ENCODE measurements around the gene ERAL1. TPM values are rescaled to one million over a fixed set of nuclear protein-coding genes. Genes with fewer than 3 reads are reported as not detected.
A peak's percentile ranks its signal among the peaks of the same experiment; 100 is the strongest.

Gene ERAL1
- total RNA-seq, 1 experiment from 2014 or later, result 70.1 TPM

DNA sequence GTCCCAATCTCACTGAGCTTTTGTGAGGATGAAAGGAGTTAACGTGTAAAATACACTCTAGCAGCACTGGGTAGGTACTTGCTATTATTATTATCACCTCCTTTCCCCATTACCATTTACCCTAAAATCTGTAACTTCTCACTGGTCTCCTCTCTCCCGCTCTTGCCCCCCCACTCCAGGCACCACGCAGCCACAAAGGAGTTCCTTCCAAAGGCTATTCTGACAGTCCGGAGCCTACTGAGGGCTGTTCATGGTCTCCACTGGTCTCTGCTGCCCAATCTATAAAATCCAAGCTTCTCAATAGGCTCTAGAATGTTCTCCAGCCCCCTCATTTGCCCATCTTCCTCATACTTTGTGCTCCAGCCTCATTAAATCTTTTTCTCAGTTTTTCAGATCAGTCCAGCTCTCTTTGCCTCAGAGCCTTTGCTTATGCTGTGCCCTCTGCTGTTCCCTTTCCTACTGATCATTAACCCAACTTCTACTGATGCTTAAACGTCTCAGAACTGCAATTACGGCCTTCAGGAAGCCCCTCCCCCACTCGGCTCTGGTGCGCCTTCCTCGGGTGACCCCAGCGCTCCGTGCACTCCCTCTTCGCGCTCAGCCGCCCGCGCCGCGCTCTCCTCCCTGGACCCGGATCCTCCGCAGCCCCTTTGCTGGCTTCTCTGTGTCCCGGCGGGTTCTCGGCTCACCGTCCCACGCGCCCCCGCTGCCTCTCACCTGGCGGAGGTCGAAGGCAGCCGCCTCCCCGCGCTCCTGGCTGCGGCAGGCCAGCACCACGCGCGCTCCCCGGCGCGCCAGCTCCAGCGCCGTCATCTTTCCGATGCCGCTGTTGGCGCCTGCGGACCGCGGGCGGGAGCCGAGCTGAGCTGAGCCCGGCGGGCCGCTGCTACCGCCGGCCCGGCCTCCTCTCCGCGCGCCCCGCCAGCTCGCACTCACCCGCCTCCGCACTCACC lies 47.3 kb downstream of the ERAL1 start (continued):
- TF ChIP-seq SP1 (CRISPR knock-in tag; conservative IDR thresholded peaks at IDR 0.05) (no peak), NR2C2 (CRISPR knock-in tag; IDR thresholded peaks at IDR 0.05) (no peak)

DNA sequence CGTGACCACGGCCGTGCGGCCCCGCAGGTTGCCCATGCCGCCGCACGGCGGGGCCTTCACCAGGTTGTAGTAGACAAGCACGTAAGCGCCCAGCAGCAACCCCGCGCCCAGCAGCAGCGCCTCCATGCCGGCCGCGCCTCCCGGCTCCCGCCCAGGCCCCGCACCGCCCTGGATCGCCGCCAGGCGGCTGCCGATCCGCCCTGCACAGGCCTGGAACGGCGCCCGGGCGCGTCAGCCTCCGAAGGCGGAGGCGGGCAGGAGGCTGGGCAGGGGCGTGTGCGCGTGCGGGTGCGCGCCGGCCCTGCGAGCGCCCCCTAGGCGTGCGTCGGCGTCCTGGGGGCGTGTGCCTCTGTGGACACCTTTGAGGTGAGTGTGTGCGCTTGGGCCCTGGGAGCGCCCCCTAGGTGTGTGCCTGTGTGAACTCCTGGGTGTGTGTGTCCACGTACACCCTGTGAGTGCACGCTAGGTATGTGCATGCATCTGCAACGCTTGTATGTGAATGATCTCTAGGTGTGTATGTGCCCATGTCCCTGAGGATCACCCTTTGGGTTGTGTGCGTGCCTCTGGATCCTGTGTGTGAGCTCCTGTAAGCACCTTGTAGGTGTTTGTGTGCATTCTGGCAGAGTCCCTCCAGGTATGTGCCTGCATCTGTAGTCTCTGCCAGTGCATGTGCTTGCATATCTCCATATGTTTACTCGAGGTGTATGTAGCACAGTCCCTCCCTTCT lies 48.2 kb downstream of the ERAL1 start, which contains the start of gene DHRS13:
DHRS13 (minus strand) TSS at position 261 of the 727 bp plus-strand sequence; CDS start at position 126, 135 bp downstream.
- Mint-ChIP-seq H3K4me3 (peak within 1 kb of the TSS; percentile 85), H3K36me3 (peaks cover 30% of the 10 kb centered on the region), H3K27ac (peak within 1 kb of the TSS; percentile 61), H3K27me3 (ENCODE audit: low read depth) (no peaks in the 10 kb centered on the region), H3K9me3 (no peaks in the 10 kb centered on the region), H3K4me1 (peaks cover 31% of the 10 kb centered on the region)
- peak; percentile 89 for ATAC-seq
- POLR2A ChIA-PET, result interaction anchor here (0.9 to 2.2 kb wide), 3 partner anchors 47 to 326 kb away, joined by 3 to 8 read pairs (median 3); partner anchors contain the start of genes ALDOC and TLCD1
- CTCF ChIA-PET, result interaction anchor here (0.6 to 9.0 kb wide), 29 partner anchors 8 to 689 kb away, joined by 3 to 103 read pairs (median 4); partner anchors contain the start of genes FAM222B, NEK8, RPL23A and TLCD1
- DNase-seq (ENCODE audit: low spot score), result peak; percentile 95
- TF ChIP-seq, protein P1, sequence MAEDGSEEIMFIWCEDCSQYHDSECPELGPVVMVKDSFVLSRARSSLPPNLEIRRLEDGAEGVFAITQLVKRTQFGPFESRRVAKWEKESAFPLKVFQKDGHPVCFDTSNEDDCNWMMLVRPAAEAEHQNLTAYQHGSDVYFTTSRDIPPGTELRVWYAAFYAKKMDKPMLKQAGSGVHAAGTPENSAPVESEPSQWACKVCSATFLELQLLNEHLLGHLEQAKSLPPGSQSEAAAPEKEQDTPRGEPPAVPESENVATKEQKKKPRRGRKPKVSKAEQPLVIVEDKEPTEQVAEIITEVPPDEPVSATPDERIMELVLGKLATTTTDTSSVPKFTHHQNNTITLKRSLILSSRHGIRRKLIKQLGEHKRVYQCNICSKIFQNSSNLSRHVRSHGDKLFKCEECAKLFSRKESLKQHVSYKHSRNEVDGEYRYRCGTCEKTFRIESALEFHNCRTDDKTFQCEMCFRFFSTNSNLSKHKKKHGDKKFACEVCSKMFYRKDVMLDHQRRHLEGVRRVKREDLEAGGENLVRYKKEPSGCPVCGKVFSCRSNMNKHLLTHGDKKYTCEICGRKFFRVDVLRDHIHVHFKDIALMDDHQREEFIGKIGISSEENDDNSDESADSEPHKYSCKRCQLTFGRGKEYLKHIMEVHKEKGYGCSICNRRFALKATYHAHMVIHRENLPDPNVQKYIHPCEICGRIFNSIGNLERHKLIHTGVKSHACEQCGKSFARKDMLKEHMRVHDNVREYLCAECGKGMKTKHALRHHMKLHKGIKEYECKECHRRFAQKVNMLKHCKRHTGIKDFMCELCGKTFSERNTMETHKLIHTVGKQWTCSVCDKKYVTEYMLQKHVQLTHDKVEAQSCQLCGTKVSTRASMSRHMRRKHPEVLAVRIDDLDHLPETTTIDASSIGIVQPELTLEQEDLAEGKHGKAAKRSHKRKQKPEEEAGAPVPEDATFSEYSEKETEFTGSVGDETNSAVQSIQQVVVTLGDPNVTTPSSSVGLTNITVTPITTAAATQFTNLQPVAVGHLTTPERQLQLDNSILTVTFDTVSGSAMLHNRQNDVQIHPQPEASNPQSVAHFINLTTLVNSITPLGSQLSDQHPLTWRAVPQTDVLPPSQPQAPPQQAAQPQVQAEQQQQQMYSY (CRISPR knock-in tag; IDR thresholded peaks at IDR 0.05), result no peak
- TF ChIP-seq, protein P2, sequence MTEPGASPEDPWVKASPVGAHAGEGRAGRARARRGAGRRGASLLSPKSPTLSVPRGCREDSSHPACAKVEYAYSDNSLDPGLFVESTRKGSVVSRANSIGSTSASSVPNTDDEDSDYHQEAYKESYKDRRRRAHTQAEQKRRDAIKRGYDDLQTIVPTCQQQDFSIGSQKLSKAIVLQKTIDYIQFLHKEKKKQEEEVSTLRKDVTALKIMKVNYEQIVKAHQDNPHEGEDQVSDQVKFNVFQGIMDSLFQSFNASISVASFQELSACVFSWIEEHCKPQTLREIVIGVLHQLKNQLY (CRISPR knock-in tag; IDR thresholded peaks at IDR 0.05), result 0 out of 2 replicates have a peak, but pooled peaks have one; percentile 84
- no peak for TF ChIP-seq SMAD4 (CRISPR knock-in tag; IDR thresholded peaks at IDR 0.05)
- TF ChIP-seq, protein P3, sequence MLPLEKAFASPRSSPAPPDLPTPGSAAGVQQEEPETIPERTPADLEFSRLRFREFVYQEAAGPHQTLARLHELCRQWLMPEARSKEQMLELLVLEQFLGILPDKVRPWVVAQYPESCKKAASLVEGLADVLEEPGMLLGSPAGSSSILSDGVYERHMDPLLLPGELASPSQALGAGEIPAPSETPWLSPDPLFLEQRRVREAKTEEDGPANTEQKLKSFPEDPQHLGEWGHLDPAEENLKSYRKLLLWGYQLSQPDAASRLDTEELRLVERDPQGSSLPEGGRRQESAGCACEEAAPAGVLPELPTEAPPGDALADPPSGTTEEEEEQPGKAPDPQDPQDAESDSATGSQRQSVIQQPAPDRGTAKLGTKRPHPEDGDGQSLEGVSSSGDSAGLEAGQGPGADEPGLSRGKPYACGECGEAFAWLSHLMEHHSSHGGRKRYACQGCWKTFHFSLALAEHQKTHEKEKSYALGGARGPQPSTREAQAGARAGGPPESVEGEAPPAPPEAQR (CRISPR knock-in tag; IDR thresholded peaks at IDR 0.05), result 0 out of 2 replicates have a peak, but pooled peaks have one; percentile 17
- no peak for TF ChIP-seq ZNF396 (CRISPR knock-in tag; IDR thresholded peaks at IDR 0.05; ENCODE audit: borderline replicate concordance)
- TF ChIP-seq, protein P4, sequence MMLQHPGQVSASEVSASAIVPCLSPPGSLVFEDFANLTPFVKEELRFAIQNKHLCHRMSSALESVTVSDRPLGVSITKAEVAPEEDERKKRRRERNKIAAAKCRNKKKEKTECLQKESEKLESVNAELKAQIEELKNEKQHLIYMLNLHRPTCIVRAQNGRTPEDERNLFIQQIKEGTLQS (CRISPR knock-in tag; conservative IDR thresholded peaks at IDR 0.05), result no peak
- no peak; the same call in 1 of the 2 replicates for TF ChIP-seq CBFB (CRISPR knock-in tag; IDR thresholded peaks at IDR 0.05; ENCODE audit: low read depth)
- TF ChIP-seq JUN (CRISPR knock-in tag; IDR thresholded peaks at IDR 0.05), result 0 out of 2 replicates have a peak, but pooled peaks have one; percentile 7
- no peak for TF ChIP-seq TCF7 (CRISPR knock-in tag; IDR thresholded peaks at IDR 0.05; ENCODE audit: low read depth)
- no peak for TF ChIP-seq JAZF1 (CRISPR knock-in tag; IDR thresholded peaks at IDR 0.05)
- TF ChIP-seq EMX1 (CRISPR knock-in tag; IDR thresholded peaks at IDR 0.05), result peak; percentile 19; the same call in 1 of the 2 replicates
- no peak for TF ChIP-seq GRHL2 (CRISPR knock-in tag; IDR thresholded peaks at IDR 0.05; ENCODE audit: insufficient replicate concordance, severe bottlenecking)
- TF ChIP-seq, protein P5, sequence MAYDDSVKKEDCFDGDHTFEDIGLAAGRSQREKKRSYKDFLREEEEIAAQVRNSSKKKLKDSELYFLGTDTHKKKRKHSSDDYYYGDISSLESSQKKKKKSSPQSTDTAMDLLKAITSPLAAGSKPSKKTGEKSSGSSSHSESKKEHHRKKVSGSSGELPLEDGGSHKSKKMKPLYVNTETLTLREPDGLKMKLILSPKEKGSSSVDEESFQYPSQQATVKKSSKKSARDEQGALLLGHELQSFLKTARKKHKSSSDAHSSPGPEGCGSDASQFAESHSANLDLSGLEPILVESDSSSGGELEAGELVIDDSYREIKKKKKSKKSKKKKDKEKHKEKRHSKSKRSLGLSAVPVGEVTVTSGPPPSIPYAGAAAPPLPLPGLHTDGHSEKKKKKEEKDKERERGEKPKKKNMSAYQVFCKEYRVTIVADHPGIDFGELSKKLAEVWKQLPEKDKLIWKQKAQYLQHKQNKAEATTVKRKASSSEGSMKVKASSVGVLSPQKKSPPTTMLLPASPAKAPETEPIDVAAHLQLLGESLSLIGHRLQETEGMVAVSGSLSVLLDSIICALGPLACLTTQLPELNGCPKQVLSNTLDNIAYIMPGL (CRISPR knock-in tag; IDR thresholded peaks at IDR 0.05), result peak; percentile 100
- no peak for TF ChIP-seq ZNF671 (CRISPR knock-in tag; IDR thresholded peaks at IDR 0.05)
- TF ChIP-seq NFE2L1 (CRISPR knock-in tag; IDR thresholded peaks at IDR 0.05), result peak; percentile 51; the same call in 1 of the 2 replicates
- TF ChIP-seq ESRRA (CRISPR knock-in tag; IDR thresholded peaks at IDR 0.05; ENCODE audit: borderline replicate concordance), result peak; percentile 80; the same call in 1 of the 2 replicates
- no peak for TF ChIP-seq NR1H2 (CRISPR knock-in tag; IDR thresholded peaks at IDR 0.05)
- TF ChIP-seq, protein P6, sequence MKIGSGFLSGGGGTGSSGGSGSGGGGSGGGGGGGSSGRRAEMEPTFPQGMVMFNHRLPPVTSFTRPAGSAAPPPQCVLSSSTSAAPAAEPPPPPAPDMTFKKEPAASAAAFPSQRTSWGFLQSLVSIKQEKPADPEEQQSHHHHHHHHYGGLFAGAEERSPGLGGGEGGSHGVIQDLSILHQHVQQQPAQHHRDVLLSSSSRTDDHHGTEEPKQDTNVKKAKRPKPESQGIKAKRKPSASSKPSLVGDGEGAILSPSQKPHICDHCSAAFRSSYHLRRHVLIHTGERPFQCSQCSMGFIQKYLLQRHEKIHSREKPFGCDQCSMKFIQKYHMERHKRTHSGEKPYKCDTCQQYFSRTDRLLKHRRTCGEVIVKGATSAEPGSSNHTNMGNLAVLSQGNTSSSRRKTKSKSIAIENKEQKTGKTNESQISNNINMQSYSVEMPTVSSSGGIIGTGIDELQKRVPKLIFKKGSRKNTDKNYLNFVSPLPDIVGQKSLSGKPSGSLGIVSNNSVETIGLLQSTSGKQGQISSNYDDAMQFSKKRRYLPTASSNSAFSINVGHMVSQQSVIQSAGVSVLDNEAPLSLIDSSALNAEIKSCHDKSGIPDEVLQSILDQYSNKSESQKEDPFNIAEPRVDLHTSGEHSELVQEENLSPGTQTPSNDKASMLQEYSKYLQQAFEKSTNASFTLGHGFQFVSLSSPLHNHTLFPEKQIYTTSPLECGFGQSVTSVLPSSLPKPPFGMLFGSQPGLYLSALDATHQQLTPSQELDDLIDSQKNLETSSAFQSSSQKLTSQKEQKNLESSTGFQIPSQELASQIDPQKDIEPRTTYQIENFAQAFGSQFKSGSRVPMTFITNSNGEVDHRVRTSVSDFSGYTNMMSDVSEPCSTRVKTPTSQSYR (CRISPR knock-in tag; IDR thresholded peaks at IDR 0.05), result no peak
- TF ChIP-seq KAT7 (CRISPR knock-in tag; IDR thresholded peaks at IDR 0.05; ENCODE audit: borderline replicate concordance), result peak; percentile 93
- TF ChIP-seq, protein P7, sequence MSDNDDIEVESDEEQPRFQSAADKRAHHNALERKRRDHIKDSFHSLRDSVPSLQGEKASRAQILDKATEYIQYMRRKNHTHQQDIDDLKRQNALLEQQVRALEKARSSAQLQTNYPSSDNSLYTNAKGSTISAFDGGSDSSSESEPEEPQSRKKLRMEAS (CRISPR knock-in tag; IDR thresholded peaks at IDR 0.05), result peak; percentile 65; the same call in 1 of the 2 replicates

All from WTC11 (cell line).